GM12892 (cell line): ENCODE data around the gene KCNS3. TPM values are rescaled to one million over a fixed set of nuclear protein-coding genes. Genes with fewer than 3 reads are reported as not detected.

ENCODE experiments used
- DNase-seq: peaks from one replicate; pipeline ENCODE4 v3.0.0; 2011; ENCODE audit not compliant: insufficient read length
- FAIRE-seq: peaks from 2 replicates; lab custom pipeline; 2011; peaks lifted over from hg19 to GRCh38; lab: Jason Lieb, UNC
- POLR2A ChIP-seq: IDR thresholded peaks from 2 replicates; pipeline ENCODE4 v1.6.1; 2011; ENCODE audit warnings: low read depth, low read length, control low read depth
- POLR2AphosphoS5 ChIP-seq: IDR thresholded peaks from 2 replicates; pipeline ENCODE4 v1.6.1; 2011; ENCODE audit warnings: low read depth, low read length, control low read depth
- TAF1 ChIP-seq: IDR thresholded peaks from 2 replicates; pipeline ENCODE4 v1.6.1; 2011; ENCODE audit warnings: low read depth, mild to moderate bottlenecking, control low read depth, low read length, borderline replicate concordance
- polyA plus RNA-seq: library from polyadenylated mRNA; unstranded; fragments of >200 nt; gene quantifications from one replicate; pipeline ENCODE4 v1.2.1, GENCODE V29; 2012; ENCODE audit warnings: missing spikeins, inconsistent platforms; ENCODE audit not compliant: missing spikeins

KCNS3 gene
- polyA plus RNA-seq = 0.15 TPM

GRCh38 chr2:17878281-17879136, at the start of gene KCNS3:
TSS of gene KCNS3 (plus strand) at chr2:17878667. CDS start at chr2:17931009, 52,342 bp downstream.
- DNase-seq (peak; percentile 58), FAIRE-seq (no peak)
- TF ChIP-seq POLR2AphosphoS5 (no peak), TAF1 (no peak), POLR2A (no peak)

- peak; percentile 91 for FAIRE-seq
- peak; percentile 37 for DNase-seq
- TF ChIP-seq TAF1 = no peak
- no peak for TF ChIP-seq POLR2A
- TF ChIP-seq POLR2AphosphoS5 = no peak
Observed at GRCh38 chr2:17830053-17831034, 48.1 kb upstream of the KCNS3 start.

GRCh38 chr2:17835516-17835915, 43.0 kb upstream of the KCNS3 start:
- TF ChIP-seq TAF1 (no peak), POLR2A (no peak), POLR2AphosphoS5 (no peak)
- FAIRE-seq (no peak), DNase-seq (no peak)

- no peak for FAIRE-seq
- no peak for TF ChIP-seq TAF1
- no peak for TF ChIP-seq POLR2A
- TF ChIP-seq POLR2AphosphoS5 = no peak
Observed at GRCh38 chr2:17839959-17840358, 38.5 kb upstream of the KCNS3 start.

GRCh38 chr2:17843457-17843856, 35.0 kb upstream of the KCNS3 start:
- FAIRE-seq = no peak
- TF ChIP-seq TAF1 = no peak
- TF ChIP-seq POLR2AphosphoS5 = no peak
- no peak for TF ChIP-seq POLR2A
- DNase-seq = no peak

More at GRCh38 chr2:17839959-17840358, 38.5 kb upstream of the KCNS3 start:
- DNase-seq = no peak

- no peak for TF ChIP-seq POLR2A
- TF ChIP-seq TAF1 = no peak
- TF ChIP-seq POLR2AphosphoS5 = no peak
- no peak for FAIRE-seq
- DNase-seq = no peak
Observed at GRCh38 chr2:17845806-17846205, 32.7 kb upstream of the KCNS3 start.

- FAIRE-seq (no peak), DNase-seq (no peak)
- no peak for TF ChIP-seq POLR2A
- no peak for TF ChIP-seq TAF1
- no peak for TF ChIP-seq POLR2AphosphoS5
Observed at GRCh38 chr2:17846676-17847075, 31.8 kb upstream of the KCNS3 start.

GRCh38 chr2:17847236-17847635, 31.2 kb upstream of the KCNS3 start:
- no peak for DNase-seq
- TF ChIP-seq TAF1 (no peak), POLR2AphosphoS5 (no peak), POLR2A (no peak)
- no peak for FAIRE-seq

- DNase-seq (no peak), FAIRE-seq (no peak)
- TF ChIP-seq POLR2AphosphoS5 (no peak), POLR2A (no peak), TAF1 (no peak)
Observed at GRCh38 chr2:17849275-17849674, 29.2 kb upstream of the KCNS3 start.

GRCh38 chr2:17850151-17850550, 28.3 kb upstream of the KCNS3 start:
- TF ChIP-seq POLR2A (no peak), POLR2AphosphoS5 (no peak)
- no peak for FAIRE-seq
- no peak for DNase-seq
